Activated naive CD4-positive, alpha-beta T cell treated with anti-CD3 and anti-CD28 coated beads, Interleukin-2, amount 50 U/mL, for 24 hours (primary cell): ENCODE results near the gene TCEA2.

Experiments used
- H3K27ac Mint-ChIP-seq: one replicate; pipeline ENCODE4 v1.8.0; 2021; ENCODE audit warnings: mild to moderate bottlenecking, mixed read lengths
- H3K27me3 Mint-ChIP-seq: one replicate; pipeline ENCODE4 v1.8.0; 2021; ENCODE audit warnings: mixed read lengths
- H3K36me3 Mint-ChIP-seq: one replicate; pipeline ENCODE4 v1.8.0; 2021; ENCODE audit warnings: mixed read lengths
- H3K4me1 Mint-ChIP-seq: one replicate; pipeline ENCODE4 v1.8.0; 2021; ENCODE audit warnings: mixed read lengths
- H3K4me3 Mint-ChIP-seq: one replicate; pipeline ENCODE4 v1.8.0; 2021; ENCODE audit warnings: mild to moderate bottlenecking, mixed read lengths
- H3K9me3 Mint-ChIP-seq: one replicate; pipeline ENCODE4 v1.8.0; 2021; ENCODE audit warnings: mixed read lengths

The TCEA2 gene

GRCh38 chr20:64032706-64033624 lies 30.0 kb upstream of the TCEA2 start:
- Mint-ChIP-seq H3K4me3 (no peak overlapping the region), H3K36me3 (peaks cover 2% of the 10 kb centered on the region), H3K27ac (no peak overlapping the region)

GRCh38 chr20:64033981-64034493 lies 29.0 kb upstream of the TCEA2 start:
- Mint-ChIP-seq H3K4me3 (no peak overlapping the region), H3K36me3 (peaks cover 2% of the 10 kb centered on the region), H3K27me3 (no peaks in the 10 kb centered on the region), H3K9me3 (no peaks in the 10 kb centered on the region), H3K4me1 (peaks cover 33% of the 10 kb centered on the region), H3K27ac (peak overlapping the region; percentile 51)

More at GRCh38 chr20:64032706-64033624, 30.0 kb upstream of the TCEA2 start:
- no peaks in the 10 kb centered on the region for H3K27me3 Mint-ChIP-seq
- peaks cover 33% of the 10 kb centered on the region for H3K4me1 Mint-ChIP-seq
- no peaks in the 10 kb centered on the region for H3K9me3 Mint-ChIP-seq

GRCh38 chr20:64035066-64035932 lies 27.7 kb upstream of the TCEA2 start:
- Mint-ChIP-seq H3K27ac (peak overlapping the region; percentile 92), H3K9me3 (no peaks in the 10 kb centered on the region), H3K36me3 (peaks cover 2% of the 10 kb centered on the region), H3K4me1 (peaks cover 43% of the 10 kb centered on the region), H3K4me3 (peak overlapping the region; percentile 67), H3K27me3 (no peaks in the 10 kb centered on the region)

GRCh38 chr20:64035933-64036345 lies 27.1 kb upstream of the TCEA2 start, which contains the start of gene C20orf204:
TSS of gene C20orf204 (plus strand) at chr20:64036182. CDS start at chr20:64036324, 142 bp downstream.
- Mint-ChIP-seq H3K27ac (peak within 1 kb of the TSS; percentile 92), H3K27me3 (no peaks in the 10 kb centered on the region), H3K36me3 (peaks cover 2% of the 10 kb centered on the region), H3K4me3 (peak within 1 kb of the TSS; percentile 67), H3K9me3 (no peaks in the 10 kb centered on the region), H3K4me1 (peaks cover 49% of the 10 kb centered on the region)

- no peak overlapping the region for H3K4me3 Mint-ChIP-seq
- no peaks in the 10 kb centered on the region for H3K27me3 Mint-ChIP-seq
- H3K27ac Mint-ChIP-seq: peak overlapping the region; percentile 68
- H3K9me3 Mint-ChIP-seq: no peaks in the 10 kb centered on the region
- peaks cover 52% of the 10 kb centered on the region for H3K4me1 Mint-ChIP-seq
- peaks cover 2% of the 10 kb centered on the region for H3K36me3 Mint-ChIP-seq
Measured at GRCh38 chr20:64036346-64037198, 26.4 kb upstream of the TCEA2 start.

- H3K4me1 Mint-ChIP-seq: peaks cover 52% of the 10 kb centered on the region
- peaks cover 2% of the 10 kb centered on the region for H3K36me3 Mint-ChIP-seq
- no peaks in the 10 kb centered on the region for H3K9me3 Mint-ChIP-seq
- no peaks in the 10 kb centered on the region for H3K27me3 Mint-ChIP-seq
- H3K4me3 Mint-ChIP-seq: no peak overlapping the region
- H3K27ac Mint-ChIP-seq: peak overlapping the region; percentile 68
Measured at GRCh38 chr20:64037199-64037497, 25.9 kb upstream of the TCEA2 start.

- Mint-ChIP-seq H3K4me1 (peaks cover 52% of the 10 kb centered on the region), H3K4me3 (peak overlapping the region; percentile 67), H3K27me3 (no peaks in the 10 kb centered on the region), H3K27ac (peak overlapping the region; percentile 81), H3K36me3 (peaks cover 2% of the 10 kb centered on the region), H3K9me3 (no peaks in the 10 kb centered on the region)
Measured at GRCh38 chr20:64037498-64038213, 25.3 kb upstream of the TCEA2 start.

GRCh38 chr20:64038224-64038564 lies 24.8 kb upstream of the TCEA2 start:
- no peaks in the 10 kb centered on the region for H3K9me3 Mint-ChIP-seq
- H3K36me3 Mint-ChIP-seq: peaks cover 2% of the 10 kb centered on the region
- peak overlapping the region; percentile 49 for H3K4me3 Mint-ChIP-seq
- H3K27ac Mint-ChIP-seq: no peak overlapping the region
- H3K4me1 Mint-ChIP-seq: peaks cover 52% of the 10 kb centered on the region
- H3K27me3 Mint-ChIP-seq: no peaks in the 10 kb centered on the region

GRCh38 chr20:64038565-64039292 lies 24.3 kb upstream of the TCEA2 start:
- H3K4me1 Mint-ChIP-seq: peaks cover 54% of the 10 kb centered on the region
- H3K27ac Mint-ChIP-seq: peak overlapping the region; percentile 35
- no peaks in the 10 kb centered on the region for H3K27me3 Mint-ChIP-seq

GRCh38 chr20:64039293-64040160 lies 23.5 kb upstream of the TCEA2 start:
- Mint-ChIP-seq H3K4me1 (peaks cover 53% of the 10 kb centered on the region), H3K36me3 (no peaks in the 10 kb centered on the region), H3K4me3 (peak overlapping the region; percentile 81), H3K27ac (peak overlapping the region; percentile 35), H3K9me3 (no peaks in the 10 kb centered on the region), H3K27me3 (no peaks in the 10 kb centered on the region)

More at GRCh38 chr20:64038565-64039292, 24.3 kb upstream of the TCEA2 start:
- H3K9me3 Mint-ChIP-seq: no peaks in the 10 kb centered on the region
- peak overlapping the region; percentile 81 for H3K4me3 Mint-ChIP-seq
- H3K36me3 Mint-ChIP-seq: no peaks in the 10 kb centered on the region

GRCh38 chr20:64040231-64041039 lies 22.6 kb upstream of the TCEA2 start:
- no peaks in the 10 kb centered on the region for H3K36me3 Mint-ChIP-seq
- H3K4me1 Mint-ChIP-seq: peaks cover 52% of the 10 kb centered on the region
- H3K27ac Mint-ChIP-seq: peak overlapping the region; percentile 12
- H3K27me3 Mint-ChIP-seq: no peaks in the 10 kb centered on the region
- H3K4me3 Mint-ChIP-seq: peak overlapping the region; percentile 85
- H3K9me3 Mint-ChIP-seq: no peaks in the 10 kb centered on the region

- H3K4me1 Mint-ChIP-seq: peaks cover 58% of the 10 kb centered on the region
- no peaks in the 10 kb centered on the region for H3K9me3 Mint-ChIP-seq
- no peaks in the 10 kb centered on the region for H3K36me3 Mint-ChIP-seq
- H3K27ac Mint-ChIP-seq: peak overlapping the region; percentile 57
- H3K27me3 Mint-ChIP-seq: no peaks in the 10 kb centered on the region
- peak overlapping the region; percentile 85 for H3K4me3 Mint-ChIP-seq
Measured at GRCh38 chr20:64041040-64041780, 21.8 kb upstream of the TCEA2 start.
